Endothelial cell of umbilical vein (primary cell): ENCODE results near the gene MORC2. TPM values are rescaled to one million over a fixed set of nuclear protein-coding genes. Genes with fewer than 3 reads are reported as not detected.

Experiments used
- BruUV-seq: library from RNA; stranded (reverse); fragments of 400-500 nt; replicated peaks from 2 replicates; lab custom pipeline; 2021; lab: Mats Ljungman, UMichigan
- CTCF ChIA-PET: fragments of 300-600, 350-600 bp; sonication (Branson Sonifier 250); formaldehyde crosslinking; loops from one replicate; lab custom pipeline; 2021; ENCODE audit warnings: antibody characterized with exemption, inconsistent platforms; lab: Charles Lee
- POLR2A ChIA-PET: fragments of 300-600, 350-600 bp; sonication (Branson Sonifier 250); formaldehyde crosslinking; loops from one replicate; lab custom pipeline; 2021; ENCODE audit warnings: antibody characterized with exemption, inconsistent platforms; lab: Charles Lee
- DNase-seq: peaks from one replicate; pipeline ENCODE4 v3.0.0-alpha.2; 2011; ENCODE audit warnings: low read depth, low spot score
- FAIRE-seq: peaks from 2 replicates; lab custom pipeline; 2011; peaks lifted over from hg19 to GRCh38; lab: Jason Lieb, UNC
- H2AFZ ChIP-seq: 2 replicates; pipeline ENCODE4 v1.6.0; 2012; ENCODE audit warnings: low read depth, low read length, control low read depth, inconsistent platforms
- H3K27ac ChIP-seq: 2 replicates; pipeline ENCODE4 v1.5.1; 2011; ENCODE audit warnings: low read depth, mild to moderate bottlenecking, control low read depth, low read length, moderate library complexity; ENCODE audit not compliant: insufficient read depth
- H3K27me3 ChIP-seq, 2 experiments: 2 replicates each; pipeline versions ENCODE4 v1.6.0 to v1.6.1; 2011; ENCODE audit warnings: low read length in 2 of 2, mixed read lengths in 1 of 2; ENCODE audit not compliant: control insufficient read depth in 2 of 2, insufficient read depth in 2 of 2
- H3K36me3 ChIP-seq, 2 experiments: 2 replicates in 1 of 2; 3 replicates in 1 of 2; pipeline ENCODE4 v1.5.1; 2011; ENCODE audit warnings: low read length in 2 of 2, mild to moderate bottlenecking in 1 of 2, moderate library complexity in 1 of 2; ENCODE audit not compliant: control insufficient read depth in 2 of 2, insufficient read depth in 2 of 2; ENCODE audit errors: extremely low read depth in 1 of 2
- H3K4me1 ChIP-seq: 3 replicates; pipeline ENCODE4 v1.5.1; 2011; ENCODE audit warnings: mild to moderate bottlenecking, low read length; ENCODE audit not compliant: control insufficient read depth, insufficient read depth; ENCODE audit errors: extremely low read depth
- H3K4me2 ChIP-seq: 2 replicates; pipeline ENCODE4 v1.6.1; 2011; ENCODE audit warnings: low read length, control low read depth, mixed read lengths; ENCODE audit not compliant: insufficient read depth
- H3K4me3 ChIP-seq, 3 experiments: fragments of 200-600 bp in 1 of 3; sonication (generic), shearing (Covaris generic) in 1 of 3; replicated peaks in 1 of 3; 2 replicates each; pipeline ENCODE4 v1.5.1; 2011 to 2016; ENCODE audit warnings: control low read depth in 3 of 3, low read length in 3 of 3, mild to moderate bottlenecking in 2 of 3, inconsistent platforms in 1 of 3, low read depth in 1 of 3, moderate library complexity in 1 of 3; ENCODE audit not compliant: insufficient read depth in 1 of 3
- H3K79me2 ChIP-seq: 2 replicates; pipeline ENCODE4 v1.6.0; 2012; ENCODE audit warnings: low read length, inconsistent platforms; ENCODE audit not compliant: control insufficient read depth, insufficient read depth
- H3K9ac ChIP-seq: replicated peaks from 2 replicates; pipeline ENCODE3; 2011; ENCODE audit warnings: low read length, control low read depth; ENCODE audit not compliant: insufficient read depth; ENCODE audit errors: extremely low read depth
- H3K9me1 ChIP-seq: replicated peaks from 3 replicates; pipeline ENCODE4 v1.6.0; 2011; ENCODE audit warnings: mild to moderate bottlenecking, low read length; ENCODE audit not compliant: control insufficient read depth, insufficient read depth; ENCODE audit errors: extremely low read depth
- H3K9me3 ChIP-seq: replicated peaks from 2 replicates; pipeline ENCODE4 v1.5.1; 2012; ENCODE audit warnings: low read length, inconsistent platforms; ENCODE audit not compliant: control insufficient read depth, insufficient read depth
- H4K20me1 ChIP-seq: replicated peaks from 2 replicates; pipeline ENCODE3; 2011; ENCODE audit warnings: mild to moderate bottlenecking, low read length; ENCODE audit not compliant: control insufficient read depth, insufficient read depth; ENCODE audit errors: extremely low read depth
- FOS ChIP-seq: IDR thresholded peaks from 2 replicates; pipeline ENCODE4 v1.6.1; 2011; ENCODE audit warnings: mild to moderate bottlenecking, low read length, moderate library complexity, borderline replicate concordance; ENCODE audit not compliant: insufficient read depth
- GATA2 ChIP-seq: IDR thresholded peaks from 2 replicates; pipeline ENCODE4 v1.7.0; 2011; ENCODE audit warnings: low read depth, mild to moderate bottlenecking, moderate library complexity, mixed read lengths, low read length; ENCODE audit not compliant: insufficient read length, insufficient read depth
- JUN ChIP-seq: IDR thresholded peaks from 2 replicates; pipeline ENCODE4 v1.6.1; 2011; ENCODE audit warnings: borderline replicate concordance, low read depth; ENCODE audit not compliant: insufficient read length, insufficient read depth
- MAX ChIP-seq: IDR thresholded peaks from 2 replicates; pipeline ENCODE4 v1.6.1; 2011; ENCODE audit not compliant: insufficient read depth, insufficient read length
- MYC ChIP-seq: IDR thresholded peaks from one replicate; pipeline ENCODE4 v1.6.1; 2011; ENCODE audit warnings: mild to moderate bottlenecking, low read depth, low read length
- POLR2A ChIP-seq: IDR thresholded peaks from 2 replicates; pipeline ENCODE4 v1.6.1; 2012; ENCODE audit warnings: low read depth, mild to moderate bottlenecking, control low read depth, low read length
- POLR2AphosphoS5 ChIP-seq: IDR thresholded peaks from 2 replicates; pipeline ENCODE4 v1.6.1; 2012; ENCODE audit warnings: low read depth, mild to moderate bottlenecking, control low read depth, low read length, moderate library complexity; ENCODE audit not compliant: insufficient read depth
- dilution Hi-C: fragments of 300-500 bp; cut with MboI; formaldehyde crosslinking; loops from one replicate; pipeline ENCODE4 v1.15.0; 2019; ENCODE audit warnings: low sequenced_read_pairs; ENCODE audit not compliant: extremely low pct_ligation_motif_present
- intact Hi-C: fragments of 100-400 bp; cut with micrococcal nuclease; formaldehyde crosslinking; loops from one replicate; pipeline ENCODE4 v1.10.0; 2022
- polyA plus RNA-seq, 4 experiments: library from polyadenylated mRNA; depleted of rRNA in 3 of 4; stranded (reverse) in 3 of 4; unstranded in 1 of 4; fragments of >200 nt; gene quantifications; 2 replicates each; pipeline versions ENCODE4 v1.2.1 to v1.2.3, GENCODE V29; 2011 to 2012; ENCODE audit warnings: missing spikeins in 1 of 4
- total RNA-seq: library from RNA; stranded (reverse); gene quantifications from 2 replicates; pipeline ENCODE4 v1.2.3, GENCODE V29; 2021
- TF ChIP-seq, protein P1 (sequence below), 2 donors: IDR thresholded peaks; 1 replicate in 1 of 2; 2 replicates in 1 of 2; pipeline ENCODE4 v1.5.1; 2011; ENCODE audit warnings: low read length in 2 of 2, mild to moderate bottlenecking in 2 of 2, moderate library complexity in 2 of 2, control low read depth in 1 of 2, inconsistent platforms in 1 of 2, low read depth in 1 of 2; ENCODE audit not compliant: insufficient read depth in 1 of 2; ENCODE audit errors: extremely low read depth in 1 of 2

Gene MORC2
- total and polyA plus RNA-seq, 2 donors (not counting 3 experiments of a cell fraction or from before 2014, with no cell fraction given): 11.6 to 34.7 TPM

DNA sequence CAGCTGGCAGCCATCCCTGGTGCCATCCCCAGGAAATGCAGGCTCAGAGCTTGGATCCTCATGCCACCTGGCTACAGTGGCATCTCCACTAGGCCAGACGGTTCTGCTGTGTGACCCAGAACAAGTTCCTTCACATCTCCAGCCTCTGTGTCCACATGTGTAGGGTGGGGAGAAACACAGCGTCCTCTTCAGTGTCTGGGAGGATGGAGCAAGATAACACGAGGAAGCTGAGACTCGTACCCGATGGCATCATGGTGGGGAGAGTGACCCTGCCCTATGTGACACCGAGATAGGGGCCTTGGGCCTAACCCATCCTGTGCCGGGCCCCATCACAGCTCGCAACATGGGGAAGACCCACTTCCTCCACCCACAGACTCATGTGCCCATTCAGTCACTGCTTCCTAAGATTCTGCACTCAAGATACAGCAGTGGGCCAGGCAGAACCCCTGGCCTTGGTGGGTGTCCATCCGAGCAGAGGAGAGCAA is 78.5 kb downstream of the MORC2 start:
- Histone ChIP-seq H3K36me3 (no peaks in the 10 kb centered on the region), H2AFZ (no peak overlapping the region), H3K4me2 (no peak overlapping the region), H3K9ac (no peak overlapping the region), H3K79me2 (no peaks in the 10 kb centered on the region), H3K9me1 (no peaks in the 10 kb centered on the region), H4K20me1 (no peaks in the 10 kb centered on the region), H3K27ac (no peak overlapping the region), H3K4me1 (no peaks in the 10 kb centered on the region), H3K27me3 (no peaks in the 10 kb centered on the region), H3K9me3 (no peaks in the 10 kb centered on the region), H3K4me3 (no peak overlapping the region)
- ChIA-PET CTCF (interaction anchor here (0.6 to 3.6 kb wide), 26 partner anchors 8 to 207 kb away, joined by 3 to 78 read pairs (median 5); no protein-coding TSS in a partner anchor), POLR2A (no interaction called here)
- DNase-seq: no peak
- TF ChIP-seq POLR2A: no peak
- TF ChIP-seq MYC: no peak
- TF ChIP-seq JUN: no peak
- no TSS peak for BruUV-seq
- dilution Hi-C loops: no loop called here
- intact Hi-C loops: loop anchor here (1.0 to 2.0 kb wide), 2 partner anchors 23 to 127 kb away; no protein-coding TSS in a partner anchor
- no peak for FAIRE-seq

- FAIRE-seq: no peak
- POLR2A ChIA-PET: no interaction called here
- BruUV-seq: no TSS peak
These were observed 79.1 kb downstream of the MORC2 start for GRCh38 chr22:30889268-30889995.

More at GRCh38 chr22:30889268-30889995, 79.1 kb downstream of the MORC2 start:
- no peaks in the 10 kb centered on the region for H3K27me3 ChIP-seq
- TF ChIP-seq GATA2: no peak
- TF ChIP-seq, protein P1, sequence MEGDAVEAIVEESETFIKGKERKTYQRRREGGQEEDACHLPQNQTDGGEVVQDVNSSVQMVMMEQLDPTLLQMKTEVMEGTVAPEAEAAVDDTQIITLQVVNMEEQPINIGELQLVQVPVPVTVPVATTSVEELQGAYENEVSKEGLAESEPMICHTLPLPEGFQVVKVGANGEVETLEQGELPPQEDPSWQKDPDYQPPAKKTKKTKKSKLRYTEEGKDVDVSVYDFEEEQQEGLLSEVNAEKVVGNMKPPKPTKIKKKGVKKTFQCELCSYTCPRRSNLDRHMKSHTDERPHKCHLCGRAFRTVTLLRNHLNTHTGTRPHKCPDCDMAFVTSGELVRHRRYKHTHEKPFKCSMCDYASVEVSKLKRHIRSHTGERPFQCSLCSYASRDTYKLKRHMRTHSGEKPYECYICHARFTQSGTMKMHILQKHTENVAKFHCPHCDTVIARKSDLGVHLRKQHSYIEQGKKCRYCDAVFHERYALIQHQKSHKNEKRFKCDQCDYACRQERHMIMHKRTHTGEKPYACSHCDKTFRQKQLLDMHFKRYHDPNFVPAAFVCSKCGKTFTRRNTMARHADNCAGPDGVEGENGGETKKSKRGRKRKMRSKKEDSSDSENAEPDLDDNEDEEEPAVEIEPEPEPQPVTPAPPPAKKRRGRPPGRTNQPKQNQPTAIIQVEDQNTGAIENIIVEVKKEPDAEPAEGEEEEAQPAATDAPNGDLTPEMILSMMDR (IDR thresholded peaks at IDR 0.05; ENCODE audit: extremely low read depth in 1 of 2, insufficient read depth in 1 of 2, low read depth in 1 of 2, low read length in 2 of 2): no peak
- TF ChIP-seq JUN: no peak
- TF ChIP-seq FOS: no peak
- no peak for TF ChIP-seq MAX
- TF ChIP-seq POLR2AphosphoS5: no peak
- TF ChIP-seq MYC: no peak
- no peak for TF ChIP-seq POLR2A
- no peak overlapping the region for H3K27ac ChIP-seq
- no peaks in the 10 kb centered on the region for H3K9me3 ChIP-seq
- H3K4me2 ChIP-seq: no peak overlapping the region
- no peak for DNase-seq
- no peak overlapping the region for H2AFZ ChIP-seq
- H3K4me3 ChIP-seq: no peak overlapping the region
- H4K20me1 ChIP-seq: no peaks in the 10 kb centered on the region
- CTCF ChIA-PET: interaction anchor here (0.6 to 3.6 kb wide), 18 partner anchors 8 to 206 kb away, joined by 3 to 78 read pairs (median 4); no protein-coding TSS in a partner anchor
- intact Hi-C loops (no loop called here), dilution Hi-C loops (no loop called here)
- no peaks in the 10 kb centered on the region for H3K9me1 ChIP-seq
- no peaks in the 10 kb centered on the region for H3K4me1 ChIP-seq
- no peaks in the 10 kb centered on the region for H3K36me3 ChIP-seq
- H3K79me2 ChIP-seq: no peaks in the 10 kb centered on the region
- no peak overlapping the region for H3K9ac ChIP-seq
